ENCODE results near the gene SEMA4B.
"Not testable (repeated sequence)": the region's sequence is repeated elsewhere in the genome, so short reads cannot be mapped to it uniquely, and the experiment has no call there.

SEMA4B gene

DNA sequence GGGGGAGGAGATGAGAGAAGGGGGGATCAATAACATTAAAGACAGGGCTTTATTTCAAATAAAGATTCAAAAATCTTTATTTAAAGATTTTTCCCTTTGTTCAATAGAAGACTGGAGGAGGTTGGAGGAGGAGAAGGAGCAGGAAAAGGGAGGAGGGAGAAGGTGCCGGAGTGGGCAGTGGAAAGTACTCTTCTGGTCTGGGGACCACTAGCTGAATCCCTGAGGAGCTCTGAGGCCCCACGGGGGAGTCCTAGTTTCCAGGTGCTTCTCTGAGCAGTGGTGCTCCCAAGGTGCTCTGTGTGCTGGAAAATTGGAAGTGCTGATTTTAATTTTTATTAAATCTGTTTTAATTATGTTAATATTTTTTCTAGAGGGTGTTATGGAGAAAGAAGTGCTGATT is 19.4 kb upstream of the SEMA4B start:
- no peak for DNase-seq (ENCODE audit: low read depth)
- TF ChIP-seq, protein P1, sequence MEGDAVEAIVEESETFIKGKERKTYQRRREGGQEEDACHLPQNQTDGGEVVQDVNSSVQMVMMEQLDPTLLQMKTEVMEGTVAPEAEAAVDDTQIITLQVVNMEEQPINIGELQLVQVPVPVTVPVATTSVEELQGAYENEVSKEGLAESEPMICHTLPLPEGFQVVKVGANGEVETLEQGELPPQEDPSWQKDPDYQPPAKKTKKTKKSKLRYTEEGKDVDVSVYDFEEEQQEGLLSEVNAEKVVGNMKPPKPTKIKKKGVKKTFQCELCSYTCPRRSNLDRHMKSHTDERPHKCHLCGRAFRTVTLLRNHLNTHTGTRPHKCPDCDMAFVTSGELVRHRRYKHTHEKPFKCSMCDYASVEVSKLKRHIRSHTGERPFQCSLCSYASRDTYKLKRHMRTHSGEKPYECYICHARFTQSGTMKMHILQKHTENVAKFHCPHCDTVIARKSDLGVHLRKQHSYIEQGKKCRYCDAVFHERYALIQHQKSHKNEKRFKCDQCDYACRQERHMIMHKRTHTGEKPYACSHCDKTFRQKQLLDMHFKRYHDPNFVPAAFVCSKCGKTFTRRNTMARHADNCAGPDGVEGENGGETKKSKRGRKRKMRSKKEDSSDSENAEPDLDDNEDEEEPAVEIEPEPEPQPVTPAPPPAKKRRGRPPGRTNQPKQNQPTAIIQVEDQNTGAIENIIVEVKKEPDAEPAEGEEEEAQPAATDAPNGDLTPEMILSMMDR (IDR thresholded peaks at IDR 0.05; ENCODE audit: low read length, missing control alignments), result no peak
- H3K4me3 ChIP-seq (replicated peaks; ENCODE audit: low read depth, low read length), result no peak overlapping the region

GRCh38 chr15:90184119-90184785 is 16.9 kb upstream of the SEMA4B start:
- TF ChIP-seq, protein P1 (IDR thresholded peaks at IDR 0.05; ENCODE audit: low read length, missing control alignments), result no peak
- H3K4me3 ChIP-seq (replicated peaks; ENCODE audit: low read depth, low read length), result peak overlapping the region; percentile 62
- peak; percentile 90 for DNase-seq (ENCODE audit: low read depth)

- DNase-seq (ENCODE audit: low read depth), result no peak
- TF ChIP-seq, protein P1 (IDR thresholded peaks at IDR 0.05; ENCODE audit: low read length, missing control alignments), result no peak
- H3K4me3 ChIP-seq (replicated peaks; ENCODE audit: low read depth, low read length), result peak overlapping the region; percentile 62
Observed at GRCh38 chr15:90184786-90185704, 16.1 kb upstream of the SEMA4B start.

- TF ChIP-seq, protein P1 (IDR thresholded peaks at IDR 0.05; ENCODE audit: low read length, missing control alignments), result no peak
- H3K4me3 ChIP-seq (replicated peaks; ENCODE audit: low read depth, low read length), result no peak overlapping the region
- DNase-seq (ENCODE audit: low read depth), result no peak
Observed at GRCh38 chr15:90187257-90187868, 13.8 kb upstream of the SEMA4B start.

DNA sequence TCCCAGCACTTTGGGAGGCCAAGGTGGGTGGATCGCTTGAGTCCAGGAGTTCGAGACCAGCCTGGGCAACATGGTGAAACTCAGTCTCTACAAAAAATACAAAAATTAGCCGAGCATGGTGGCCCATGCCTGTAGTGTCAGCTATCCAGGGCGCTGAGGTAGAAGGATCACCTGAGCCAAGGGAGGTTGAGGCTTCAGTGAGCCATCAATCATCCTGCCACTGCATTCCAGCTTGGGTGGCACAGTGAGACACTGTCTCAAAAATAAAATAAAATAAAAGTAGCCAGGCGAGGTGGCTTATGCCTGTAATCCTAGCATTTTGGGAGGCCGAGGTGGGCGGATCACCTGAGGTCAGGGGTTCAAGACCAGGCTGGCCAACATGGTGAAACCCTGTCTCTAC is 13.1 kb upstream of the SEMA4B start:
- DNase-seq (ENCODE audit: low read depth); H3K4me3 ChIP-seq (replicated peaks; ENCODE audit: low read depth, low read length): not testable (repeated sequence)

- DNase-seq (ENCODE audit: low read depth), result no peak
- TF ChIP-seq, protein P1 (IDR thresholded peaks at IDR 0.05; ENCODE audit: low read length, missing control alignments), result no peak
- H3K4me3 ChIP-seq (replicated peaks; ENCODE audit: low read depth, low read length), result no peak overlapping the region
Observed at GRCh38 chr15:90188914-90189748, 12.0 kb upstream of the SEMA4B start.
